ENCODE results near the gene AMHR2.

Gene AMHR2

DNA sequence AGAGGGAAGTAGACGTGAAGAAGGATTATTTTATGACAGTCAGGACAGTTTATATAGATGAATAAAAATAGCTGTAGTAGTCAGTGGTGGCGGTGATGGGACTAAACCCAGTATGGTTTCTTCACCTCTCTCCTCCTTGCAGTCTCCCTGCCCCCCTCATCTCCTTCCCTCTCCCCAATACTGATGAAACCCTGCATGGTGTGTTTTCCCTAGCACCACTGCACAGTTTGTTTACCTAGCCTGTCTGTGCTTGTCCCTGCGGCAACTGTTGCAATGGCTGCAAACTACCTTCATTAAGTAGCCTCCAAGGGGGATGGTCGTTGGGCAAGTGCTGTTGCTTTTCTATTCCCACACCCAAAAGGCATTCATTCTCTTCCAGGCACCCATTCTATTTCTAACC lies 43.0 kb downstream of the AMHR2 start:
- H3K4me3 ChIP-seq (ENCODE audit: low read depth, low read length), result no peak overlapping the region
- TF ChIP-seq, protein P1, sequence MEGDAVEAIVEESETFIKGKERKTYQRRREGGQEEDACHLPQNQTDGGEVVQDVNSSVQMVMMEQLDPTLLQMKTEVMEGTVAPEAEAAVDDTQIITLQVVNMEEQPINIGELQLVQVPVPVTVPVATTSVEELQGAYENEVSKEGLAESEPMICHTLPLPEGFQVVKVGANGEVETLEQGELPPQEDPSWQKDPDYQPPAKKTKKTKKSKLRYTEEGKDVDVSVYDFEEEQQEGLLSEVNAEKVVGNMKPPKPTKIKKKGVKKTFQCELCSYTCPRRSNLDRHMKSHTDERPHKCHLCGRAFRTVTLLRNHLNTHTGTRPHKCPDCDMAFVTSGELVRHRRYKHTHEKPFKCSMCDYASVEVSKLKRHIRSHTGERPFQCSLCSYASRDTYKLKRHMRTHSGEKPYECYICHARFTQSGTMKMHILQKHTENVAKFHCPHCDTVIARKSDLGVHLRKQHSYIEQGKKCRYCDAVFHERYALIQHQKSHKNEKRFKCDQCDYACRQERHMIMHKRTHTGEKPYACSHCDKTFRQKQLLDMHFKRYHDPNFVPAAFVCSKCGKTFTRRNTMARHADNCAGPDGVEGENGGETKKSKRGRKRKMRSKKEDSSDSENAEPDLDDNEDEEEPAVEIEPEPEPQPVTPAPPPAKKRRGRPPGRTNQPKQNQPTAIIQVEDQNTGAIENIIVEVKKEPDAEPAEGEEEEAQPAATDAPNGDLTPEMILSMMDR (conservative IDR thresholded peaks at IDR 0.05; ENCODE audit: low read depth, low read length), result no peak
- no peak for DNase-seq (ENCODE audit: low read depth)

DNA sequence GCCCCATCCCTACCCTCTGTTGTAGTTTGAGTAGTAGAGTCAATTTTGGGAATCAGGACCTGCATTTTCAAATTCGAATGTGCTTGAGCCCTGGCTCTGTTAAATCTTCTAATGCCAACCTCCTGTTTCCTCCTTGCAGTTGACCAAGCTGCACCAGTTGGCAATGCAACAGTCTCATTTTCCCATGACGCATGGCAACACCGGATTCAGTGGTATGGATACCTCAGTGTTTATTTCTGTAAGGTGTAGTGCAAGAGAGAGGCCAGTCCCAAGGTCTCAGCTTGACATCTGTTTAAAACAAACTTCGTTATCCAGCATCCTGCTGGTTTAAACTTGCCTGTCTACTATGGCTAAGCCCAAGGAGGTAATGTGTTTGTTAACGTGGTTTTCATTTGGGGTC lies 43.4 kb downstream of the AMHR2 start:
- no peak overlapping the region for H3K4me3 ChIP-seq (ENCODE audit: low read depth, low read length)
- TF ChIP-seq, protein P1 (conservative IDR thresholded peaks at IDR 0.05; ENCODE audit: low read depth, low read length), result no peak
- DNase-seq (ENCODE audit: low read depth), result no peak

DNA sequence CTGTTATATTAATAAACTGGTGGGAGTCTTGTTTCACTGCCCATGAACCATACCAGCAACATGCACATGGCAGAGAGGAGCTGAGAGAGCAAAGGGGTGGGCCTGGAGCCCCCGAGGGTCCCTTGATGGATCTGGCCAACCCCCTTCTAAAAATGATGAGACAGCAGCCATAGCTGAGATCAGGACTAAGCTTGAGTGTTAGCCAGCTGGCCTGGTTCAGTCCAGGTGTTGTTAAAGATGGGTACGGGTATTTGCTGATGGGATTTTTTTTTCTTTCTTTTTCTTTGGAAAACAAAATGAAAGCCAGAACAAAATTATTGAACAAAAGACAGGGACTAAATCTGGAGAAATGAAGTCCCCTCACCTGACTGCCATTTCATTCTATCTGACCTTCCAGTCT lies 44.2 kb downstream of the AMHR2 start:
- TF ChIP-seq, protein P1 (conservative IDR thresholded peaks at IDR 0.05; ENCODE audit: low read depth, low read length), result no peak
- DNase-seq (ENCODE audit: low read depth), result no peak
- H3K4me3 ChIP-seq (ENCODE audit: low read depth, low read length), result no peak overlapping the region

DNA sequence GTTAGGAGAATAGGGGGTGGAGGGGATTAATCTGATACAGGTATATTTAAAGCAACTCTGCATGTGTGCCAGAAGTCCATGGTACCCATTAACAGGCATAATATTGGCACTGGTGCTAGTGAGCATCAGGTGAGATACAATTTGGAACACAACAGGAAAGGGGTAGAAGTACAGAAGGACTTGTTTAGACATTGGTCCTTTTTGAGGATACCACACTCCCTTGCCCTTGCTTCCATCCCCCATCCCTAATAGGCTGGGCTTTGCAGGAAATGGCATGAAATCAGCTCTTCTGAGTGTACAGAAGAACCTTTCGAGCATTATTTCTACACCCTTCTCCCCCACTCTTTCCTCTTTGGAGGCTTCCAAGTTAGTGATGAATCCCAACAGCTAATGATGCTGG lies 44.6 kb downstream of the AMHR2 start:
- H3K4me3 ChIP-seq (ENCODE audit: low read depth, low read length), result no peak overlapping the region
- no peak for DNase-seq (ENCODE audit: low read depth)
- TF ChIP-seq, protein P1 (conservative IDR thresholded peaks at IDR 0.05; ENCODE audit: low read depth, low read length), result no peak

DNA sequence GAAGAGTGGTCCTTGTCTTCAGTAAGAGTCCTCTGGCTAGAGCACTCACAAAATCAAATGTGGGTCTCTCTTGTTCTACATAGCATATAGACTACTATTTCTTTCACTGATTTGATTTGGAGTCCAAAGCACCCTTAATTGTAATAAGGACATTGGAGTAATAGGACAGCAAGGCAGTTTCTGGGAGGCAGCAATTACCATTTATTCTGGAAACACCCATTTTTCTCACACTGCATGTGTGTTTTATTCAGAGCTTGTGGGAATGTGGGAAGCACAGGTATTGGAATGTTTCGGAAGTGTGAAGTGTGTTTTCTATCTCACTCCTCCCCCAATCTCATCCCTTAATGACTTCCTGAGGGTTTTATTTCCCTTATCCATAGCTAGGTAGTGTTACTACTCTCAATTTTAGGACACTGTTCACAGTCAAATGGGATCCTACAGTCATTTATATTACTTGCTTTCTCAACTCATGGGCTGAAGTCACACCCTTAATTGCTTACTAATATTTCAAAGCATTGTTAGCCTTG lies 48.5 kb downstream of the AMHR2 start:
- DNase-seq (ENCODE audit: low read depth), result no peak
- H3K4me3 ChIP-seq (ENCODE audit: low read depth, low read length), result no peak overlapping the region
- TF ChIP-seq, protein P1 (conservative IDR thresholded peaks at IDR 0.05; ENCODE audit: low read depth, low read length), result no peak

DNA sequence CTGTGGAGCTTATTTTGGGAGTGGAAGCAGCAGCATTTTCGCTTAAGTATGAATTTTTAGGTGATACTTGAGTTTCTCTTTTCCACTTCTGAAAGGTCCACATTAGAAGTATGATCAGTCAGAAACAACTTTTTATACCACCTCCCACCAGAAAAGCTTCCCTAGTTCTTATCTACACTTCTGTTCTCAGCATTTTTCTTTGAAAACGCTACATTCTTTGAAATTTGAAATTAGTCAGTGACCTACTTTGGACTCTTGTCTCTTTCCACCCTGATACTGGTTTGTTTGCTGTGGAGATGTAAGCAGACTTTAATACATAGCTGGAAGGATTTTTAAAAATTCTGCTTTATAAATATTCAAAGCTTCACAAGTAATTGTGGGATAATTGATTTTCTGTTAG lies 50.4 kb downstream of the AMHR2 start:
- no peak for DNase-seq (ENCODE audit: low read depth)
- TF ChIP-seq, protein P1 (conservative IDR thresholded peaks at IDR 0.05; ENCODE audit: low read depth, low read length), result no peak
- H3K4me3 ChIP-seq (ENCODE audit: low read depth, low read length), result no peak overlapping the region

DNA sequence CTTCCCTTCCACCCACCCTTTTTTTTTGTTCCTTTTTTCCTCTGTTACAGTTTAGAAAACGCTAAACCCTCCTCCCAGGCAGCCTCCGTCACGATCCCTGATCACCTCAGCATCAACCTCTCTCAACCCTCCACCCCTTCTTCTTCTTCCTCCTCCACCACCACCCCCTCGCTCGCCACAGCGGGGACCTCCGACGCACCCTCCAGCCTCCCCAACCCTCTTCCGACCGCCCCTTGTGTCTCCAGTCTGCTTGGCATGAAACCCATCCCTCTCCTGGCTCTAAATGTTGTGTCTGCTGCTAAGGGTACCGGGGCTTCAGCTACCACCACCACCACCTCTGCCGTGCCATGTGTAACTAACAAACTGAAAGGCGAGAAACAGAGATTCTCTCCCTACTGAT lies 51.2 kb downstream of the AMHR2 start:
- DNase-seq (ENCODE audit: low read depth), result no peak
- no peak overlapping the region for H3K4me3 ChIP-seq (ENCODE audit: low read depth, low read length)
- TF ChIP-seq, protein P1 (conservative IDR thresholded peaks at IDR 0.05; ENCODE audit: low read depth, low read length), result no peak
